NCI-H774 (cell line): Measurements from ENCODE around the gene TP63.

Experiments
- DNase-seq: peaks from one replicate; lab custom pipeline; 2025; lab: John Stamatoyannopoulos, UW

The TP63 gene

DNA sequence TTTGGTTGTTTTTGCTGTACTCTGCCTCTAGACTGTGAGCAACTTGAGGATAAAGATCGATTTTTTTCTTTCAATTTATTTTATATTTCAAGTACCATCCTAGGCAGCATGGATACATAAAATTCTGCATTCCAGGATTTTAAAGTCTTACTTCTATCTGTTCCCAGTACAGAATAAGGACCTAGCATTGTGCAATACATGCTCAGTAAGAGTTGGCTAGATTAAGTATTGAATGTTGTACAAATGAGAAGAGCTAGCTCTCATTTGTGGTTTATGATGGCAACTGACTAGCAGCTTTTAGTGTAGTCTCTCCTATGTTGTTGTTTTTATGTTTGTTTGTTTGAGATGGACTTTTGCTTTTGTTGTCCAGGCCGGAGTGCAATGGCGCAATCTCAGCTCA, 222.7 kb downstream of the TP63 start:
- no peak for DNase-seq

DNA sequence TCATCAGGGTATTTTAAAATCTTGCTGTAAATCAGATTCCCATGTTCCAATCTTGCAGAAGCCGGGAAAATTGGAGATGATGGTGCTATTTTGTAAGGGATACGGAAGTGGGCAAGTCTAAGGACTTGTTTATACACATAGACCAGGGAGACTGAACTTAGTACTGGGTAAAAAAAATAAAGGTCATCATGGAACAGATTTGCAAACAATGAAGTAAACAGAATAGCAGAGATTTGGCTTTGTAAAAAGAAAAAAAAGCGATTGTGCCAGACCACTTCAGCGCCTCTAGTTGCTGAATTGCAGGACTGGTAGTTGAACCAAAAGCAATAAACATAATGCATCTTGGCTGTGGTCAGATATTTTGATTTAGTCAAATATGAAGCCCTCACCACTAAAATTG, 229.1 kb downstream of the TP63 start:
- no peak for DNase-seq

DNA sequence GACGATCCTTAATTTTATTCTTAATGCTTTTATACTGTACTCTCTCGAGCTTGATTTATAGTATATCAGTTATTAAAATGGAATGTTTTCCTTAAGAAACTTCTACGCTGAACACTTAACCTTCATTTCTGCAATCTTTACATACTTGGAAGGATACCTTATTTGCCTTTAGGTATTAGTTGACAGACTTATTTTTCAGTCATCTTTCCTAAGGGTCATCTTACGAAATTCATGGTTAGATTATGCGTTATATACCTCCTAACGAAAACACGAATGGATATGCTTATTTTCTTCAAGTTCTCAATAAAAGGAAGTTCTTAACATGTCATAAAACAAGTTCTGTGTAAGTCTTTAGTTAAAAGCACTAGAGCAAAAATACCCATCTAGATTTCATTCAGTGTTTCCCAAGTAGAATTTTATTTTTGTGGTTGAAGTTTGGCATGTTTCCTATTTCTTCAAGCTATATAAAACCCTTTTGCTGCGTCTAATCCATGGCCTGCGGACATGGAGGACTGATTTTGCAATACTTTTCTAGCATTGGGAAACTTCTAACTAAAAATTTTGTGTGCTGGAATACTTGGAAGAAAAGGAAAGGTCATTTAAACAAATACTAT, 231.3 kb downstream of the TP63 start:
- no peak for DNase-seq

DNA sequence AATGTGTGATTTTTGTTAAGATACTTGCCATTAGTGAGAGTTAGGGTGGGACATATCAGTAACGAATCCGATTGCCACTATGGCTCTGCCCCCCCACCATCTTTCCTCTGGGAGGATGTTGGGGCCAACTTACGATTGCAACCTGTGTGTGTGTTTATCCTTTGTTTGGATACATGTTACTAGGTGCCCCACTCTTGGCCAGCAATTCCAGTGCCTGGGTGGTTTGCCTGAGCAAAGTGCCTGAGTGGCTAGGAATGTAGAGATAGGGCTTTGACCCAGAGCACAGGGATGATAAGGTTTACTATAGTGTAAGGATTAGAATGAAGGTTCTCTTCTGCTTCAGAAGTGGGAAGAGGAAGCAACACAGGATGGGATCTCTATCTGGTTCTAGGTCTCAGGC, 231.8 kb downstream of the TP63 start:
- no peak for DNase-seq

DNA sequence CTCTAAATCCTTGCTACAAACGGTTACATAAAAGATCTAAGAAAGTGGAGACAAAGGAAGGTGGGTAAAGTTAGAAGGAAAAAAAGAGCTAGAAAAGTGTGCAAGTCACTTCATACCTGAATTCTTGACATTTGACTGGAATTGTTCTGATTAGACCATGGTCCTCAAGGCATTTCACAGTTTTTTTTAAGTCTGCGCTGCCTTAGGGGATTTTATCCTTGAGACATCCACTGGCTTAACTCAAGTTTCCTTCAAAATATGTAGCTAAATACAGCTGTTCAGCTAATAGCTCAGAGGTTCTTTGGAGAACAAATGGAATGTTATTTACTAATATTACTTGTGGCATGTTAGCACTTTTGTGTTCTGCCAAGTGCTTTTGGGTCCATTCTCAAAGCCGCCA, 236.9 kb downstream of the TP63 start:
- no peak for DNase-seq

DNA sequence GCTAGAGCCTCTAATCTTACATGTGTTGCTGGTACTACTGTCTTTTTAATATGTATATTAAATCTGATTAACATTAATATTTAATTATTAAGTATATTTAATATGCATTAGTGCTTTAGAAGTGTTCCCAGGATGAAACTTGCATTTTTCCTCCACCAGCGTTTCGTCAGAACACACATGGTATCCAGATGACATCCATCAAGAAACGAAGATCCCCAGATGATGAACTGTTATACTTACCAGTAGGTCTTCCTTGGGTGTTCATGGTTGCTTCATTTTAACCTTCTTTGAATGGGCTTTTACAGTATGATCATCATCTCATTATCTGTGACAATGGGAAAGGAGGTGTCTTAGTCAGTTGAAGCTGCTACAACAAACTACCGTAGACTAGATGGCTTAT, 238.0 kb downstream of the TP63 start:
- no peak for DNase-seq

DNA sequence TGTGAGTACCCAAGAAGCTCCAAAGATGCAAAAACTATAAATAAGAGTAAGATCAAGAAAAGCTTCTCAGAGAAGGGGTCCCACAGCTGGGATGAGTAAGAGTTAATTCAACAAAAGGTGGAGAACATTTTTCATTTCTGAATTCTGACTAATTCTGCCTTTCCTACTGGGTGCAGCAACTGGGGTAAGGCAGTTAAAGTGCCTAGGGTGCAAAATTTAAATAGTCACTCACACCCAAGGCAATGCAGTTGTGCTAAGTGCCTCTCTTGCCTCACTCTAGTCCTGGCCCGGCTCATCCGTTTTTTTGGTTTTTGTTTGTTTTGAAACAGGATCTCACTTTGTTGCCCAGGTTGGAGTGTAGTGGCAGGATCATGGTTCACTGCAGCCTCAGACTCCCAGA, 240.2 kb downstream of the TP63 start:
- DNase-seq = no peak

DNA sequence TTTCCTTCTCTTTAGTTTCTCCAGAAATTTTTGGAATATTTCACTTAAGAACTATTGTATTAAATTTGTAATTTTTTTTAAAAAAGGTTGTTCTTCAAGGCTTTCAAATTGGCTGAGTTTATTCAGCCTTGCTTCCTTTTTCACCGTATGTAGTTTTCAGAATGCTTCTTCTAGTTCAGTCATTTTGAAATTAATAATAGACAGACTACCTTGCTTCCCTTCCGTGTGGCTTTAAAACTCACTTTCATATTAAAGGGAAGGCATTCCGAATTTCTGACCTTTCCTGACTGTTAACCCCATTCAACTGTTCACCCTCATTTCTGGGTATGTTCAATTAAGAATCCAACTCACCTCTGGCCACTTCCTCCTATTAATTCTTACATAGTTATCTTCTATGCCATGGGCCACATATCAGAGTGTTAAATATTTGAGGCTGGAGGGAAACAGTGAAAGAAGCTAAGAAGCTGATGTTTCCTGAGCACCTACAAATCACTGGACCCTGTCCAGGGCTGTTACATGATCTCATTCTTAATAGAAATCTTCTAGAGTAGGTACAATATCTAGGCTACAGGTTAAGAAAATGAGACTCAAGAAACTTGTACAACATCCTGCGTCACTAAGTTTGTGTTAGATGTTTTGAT, 252.0 kb downstream of the TP63 start:
- DNase-seq = no peak

DNA sequence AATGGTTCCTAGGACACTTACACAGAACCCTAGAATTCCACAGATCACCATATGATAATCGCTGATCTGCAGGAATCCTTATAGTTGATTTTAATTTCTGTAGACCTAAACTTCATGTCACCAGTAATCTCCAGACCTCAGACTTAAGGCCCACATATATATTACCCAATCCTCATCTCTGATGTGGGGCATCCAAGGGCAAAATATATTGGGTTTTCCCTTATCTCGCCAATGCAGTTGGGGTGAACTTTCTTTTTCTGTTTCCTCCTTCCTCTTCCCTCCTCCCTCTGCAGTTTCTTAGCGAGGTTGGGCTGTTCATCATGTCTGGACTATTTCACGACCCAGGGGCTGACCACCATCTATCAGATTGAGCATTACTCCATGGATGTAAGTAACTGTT, 259.3 kb downstream of the TP63 start:
- DNase-seq = no peak

DNA sequence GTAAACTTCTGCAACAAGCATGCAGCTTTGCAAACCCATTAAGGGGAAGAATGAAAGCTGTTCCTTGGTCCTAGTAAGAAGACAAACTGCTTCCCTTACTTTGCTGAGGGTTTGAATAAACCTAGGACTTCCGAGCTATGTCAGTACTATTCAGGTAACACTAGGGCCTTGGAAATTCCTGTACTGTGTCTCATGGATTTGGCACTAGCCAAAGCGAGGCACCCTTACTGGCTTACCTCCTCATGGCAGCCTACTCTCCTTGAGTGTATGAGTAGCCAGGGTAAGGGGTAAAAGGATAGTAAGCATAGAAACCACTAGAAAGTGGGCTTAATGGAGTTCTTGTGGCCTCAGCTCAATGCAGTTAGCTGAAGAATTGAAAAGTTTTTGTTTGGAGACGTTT, 265.3 kb downstream of the TP63 start:
- no peak for DNase-seq

DNA sequence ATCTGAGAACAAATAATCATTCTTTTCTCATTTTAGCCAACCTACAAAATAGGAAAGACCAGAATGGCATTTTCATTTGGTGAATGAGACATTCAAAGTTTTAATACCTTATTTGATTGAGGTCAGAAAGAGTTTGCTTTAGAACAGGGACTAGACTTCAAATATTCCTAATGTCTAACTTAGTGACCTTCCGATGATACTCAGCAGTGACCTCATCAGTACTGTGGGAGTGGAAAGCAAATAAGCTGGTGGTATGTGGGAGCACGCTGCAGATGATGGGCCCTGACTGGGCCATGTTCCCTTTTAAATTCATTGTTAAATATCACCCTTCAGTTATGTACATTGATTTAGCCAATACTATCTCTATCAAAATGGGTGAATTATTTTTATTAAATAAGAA, 266.2 kb downstream of the TP63 start:
- DNase-seq = no peak

DNA sequence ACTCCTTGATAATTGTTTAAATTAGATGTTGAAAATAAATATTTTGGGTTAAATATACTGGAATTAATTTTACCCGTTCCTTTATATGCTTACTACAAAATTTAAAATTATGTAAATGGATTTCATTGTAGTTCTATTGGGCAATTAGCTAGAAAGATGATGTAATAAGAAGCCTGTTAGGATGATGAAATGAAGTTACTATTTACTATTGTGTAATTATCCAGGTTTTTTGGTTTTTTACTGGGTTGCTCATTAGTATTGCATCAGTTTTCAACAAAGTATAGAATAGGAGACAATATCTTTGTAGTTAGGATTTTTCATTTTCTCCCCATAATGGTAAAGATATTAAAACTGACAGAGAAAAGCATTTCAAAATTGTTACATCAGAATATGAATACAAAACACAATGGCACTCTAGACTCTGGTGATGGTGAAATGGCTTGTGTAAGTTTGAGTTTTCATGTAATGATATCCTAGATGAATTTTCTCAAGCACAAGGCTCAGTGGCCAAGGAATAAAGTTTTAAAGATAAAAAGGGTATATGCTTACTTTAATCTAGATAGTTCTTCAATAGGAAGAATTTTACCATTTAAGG, 267.5 kb downstream of the TP63 start:
- DNase-seq = no peak

DNA sequence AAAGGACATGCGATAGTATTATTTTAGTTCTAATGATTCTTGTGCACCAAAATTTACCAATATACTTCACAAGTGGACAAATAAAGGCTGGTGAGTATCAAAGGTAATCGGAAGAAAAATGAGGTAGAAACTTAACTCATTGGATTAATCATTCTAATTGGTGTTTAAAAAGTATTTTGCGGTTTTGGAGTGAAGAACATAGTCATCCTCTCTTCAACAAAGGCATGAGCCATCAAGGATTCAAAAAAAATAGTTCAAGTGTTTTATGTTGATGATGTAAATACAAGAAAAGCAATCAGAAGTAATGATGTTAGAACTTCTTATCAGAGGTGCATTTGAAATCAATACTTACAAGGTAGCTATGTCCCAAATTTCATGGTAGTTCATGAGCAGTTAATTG, 268.0 kb downstream of the TP63 start:
- no peak for DNase-seq

DNA sequence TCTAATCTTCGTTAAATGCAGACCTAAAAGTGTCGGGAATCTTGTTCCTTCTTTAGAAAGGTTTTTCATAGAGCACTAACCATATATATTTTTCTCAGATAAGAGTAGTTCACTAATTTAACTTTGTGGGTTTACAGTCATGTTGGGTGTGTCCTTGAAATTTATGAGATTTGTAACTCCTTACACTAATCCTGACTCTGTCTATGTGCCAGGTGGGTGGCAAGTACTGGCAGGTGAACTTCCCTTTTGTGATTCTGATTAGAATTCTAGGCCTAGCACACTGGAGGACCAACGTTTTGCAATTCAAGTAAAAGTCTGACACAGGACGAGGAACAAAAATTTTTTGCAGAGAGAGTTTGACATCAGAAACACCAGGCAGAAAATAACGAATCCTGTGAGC, 269.4 kb downstream of the TP63 start:
- no peak for DNase-seq

DNA sequence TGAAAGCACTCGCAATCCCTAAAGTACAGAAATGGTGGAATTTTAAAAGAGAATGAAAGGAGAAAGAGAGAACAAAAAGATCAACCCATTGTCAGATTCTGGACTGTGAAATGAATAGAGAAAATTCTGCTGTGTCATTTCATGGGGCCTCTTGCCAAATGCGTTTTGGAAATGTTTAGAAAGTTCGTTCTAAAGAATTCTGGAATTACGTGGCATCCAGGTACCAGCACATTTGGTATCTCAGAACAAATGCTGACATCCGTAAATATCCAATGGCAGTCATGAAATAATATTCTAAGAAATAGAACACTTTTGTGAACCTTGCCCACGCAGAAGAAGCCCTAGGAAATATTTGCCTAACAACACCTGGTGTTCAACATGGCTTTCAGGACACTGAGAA, 270.3 kb downstream of the TP63 start:
- DNase-seq = no peak

DNA sequence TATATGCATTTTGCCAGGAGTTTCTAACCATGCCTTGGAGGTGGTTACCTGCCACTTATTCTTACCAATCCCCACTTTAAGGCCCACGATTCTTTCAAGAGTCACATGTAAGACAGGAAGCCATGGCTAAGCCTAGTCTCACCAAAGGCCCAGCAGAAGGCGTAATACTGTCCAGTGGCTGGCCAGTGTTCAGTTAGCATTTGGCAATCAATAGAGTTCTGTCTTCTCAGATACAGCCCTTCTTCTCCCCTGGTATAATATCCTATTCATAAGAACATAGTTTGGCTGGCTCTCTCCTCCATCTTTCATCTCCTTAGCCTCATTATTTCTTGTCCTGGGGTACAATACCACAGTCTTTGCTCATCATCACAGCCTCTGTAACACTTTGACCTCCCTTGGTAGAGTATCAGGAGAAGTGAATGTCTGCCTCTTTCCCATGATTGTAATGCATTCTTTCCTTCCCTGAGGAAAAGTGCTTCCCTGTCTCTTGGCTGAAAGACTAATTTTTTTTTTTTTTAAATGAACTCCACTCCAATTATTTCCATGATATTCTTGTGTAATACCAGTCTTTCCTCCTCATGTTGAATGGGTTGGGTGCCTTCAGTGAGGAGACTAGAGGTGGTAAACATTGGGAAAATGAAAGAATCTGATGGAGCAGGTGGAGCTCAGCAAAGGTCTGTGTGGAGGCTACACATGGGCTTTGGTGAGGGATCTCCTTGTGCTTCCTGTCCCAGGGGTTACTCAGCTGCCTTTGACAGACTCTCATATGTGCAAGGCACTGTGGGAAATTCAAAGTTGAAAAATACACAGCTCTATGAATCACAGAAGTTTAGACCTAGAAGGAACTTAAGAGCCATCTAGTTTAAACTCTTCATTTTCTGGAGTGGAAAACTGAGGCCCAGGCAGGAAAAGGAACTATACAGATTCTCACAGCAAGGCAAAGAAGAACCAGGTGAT, 271.3 kb downstream of the TP63 start:
- DNase-seq = no peak

DNA sequence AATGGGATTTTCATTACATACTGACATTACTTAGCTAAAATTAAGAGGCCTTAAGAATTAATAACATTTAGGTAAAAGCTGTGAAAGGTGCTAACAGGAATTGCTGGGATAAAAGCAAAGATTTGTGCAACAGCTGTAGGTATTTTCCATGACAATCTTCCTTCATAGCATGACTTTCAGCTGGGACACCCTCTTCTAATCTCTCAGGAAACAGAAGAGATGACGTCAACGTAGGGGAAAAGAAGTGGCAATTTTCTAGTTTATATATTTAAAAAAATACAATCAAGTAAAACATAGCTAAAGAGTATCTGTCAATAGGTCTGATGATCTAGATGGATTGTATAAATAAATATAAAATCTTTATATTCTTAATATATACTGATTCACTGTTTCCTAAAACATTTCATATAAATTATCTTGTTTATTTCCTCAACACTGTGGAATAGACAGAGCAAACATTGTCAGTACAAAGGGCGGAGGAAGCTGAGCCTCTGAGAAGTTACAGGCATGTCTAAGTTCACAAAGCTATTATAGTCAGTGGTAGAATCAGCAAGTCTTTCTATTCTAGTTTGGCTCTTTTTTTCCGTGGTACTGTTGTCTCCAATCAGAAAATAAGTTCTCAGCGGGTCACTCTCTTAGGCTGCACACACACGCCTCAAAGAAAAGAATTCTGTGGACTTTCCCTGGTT, 272.5 kb downstream of the TP63 start:
- no peak for DNase-seq

DNA sequence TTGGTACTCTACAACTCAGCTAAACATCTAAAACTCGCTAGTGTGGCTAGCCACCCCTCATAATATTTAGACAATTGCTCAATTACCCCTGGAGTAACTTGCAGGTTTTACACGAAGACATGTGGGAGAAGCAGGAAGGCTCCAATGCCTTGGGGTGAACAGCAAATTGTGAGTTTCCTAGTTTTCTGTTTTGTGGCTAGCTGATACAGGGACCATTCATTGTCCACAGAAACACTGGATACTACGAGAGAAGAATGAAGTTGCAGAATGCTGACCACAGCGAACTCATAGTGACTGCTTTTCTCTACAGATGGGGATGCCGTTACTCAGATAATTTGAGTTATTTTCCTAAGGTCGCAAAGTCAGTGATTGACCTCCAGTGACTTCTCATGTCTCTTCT, 276.6 kb downstream of the TP63 start:
- DNase-seq = no peak

DNA sequence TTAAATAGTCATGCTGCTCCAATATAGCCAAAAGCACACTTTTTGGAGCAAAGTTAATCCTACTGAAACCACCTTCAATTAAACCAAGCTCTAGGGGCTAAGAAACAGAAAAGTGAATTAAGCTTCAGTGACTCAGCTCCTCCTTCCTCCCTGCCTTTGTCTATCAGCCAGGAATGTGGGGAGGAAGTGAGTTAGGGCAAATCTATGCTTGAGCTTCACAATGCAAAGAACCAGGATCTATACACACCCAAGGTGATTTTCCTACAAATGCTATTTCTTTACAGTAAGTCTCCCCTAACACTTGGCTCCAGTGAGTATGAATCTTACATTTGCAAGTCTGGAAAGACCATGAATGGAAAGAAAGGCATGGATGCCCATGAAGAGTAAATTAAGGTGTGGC, 277.5 kb downstream of the TP63 start:
- DNase-seq = no peak

DNA sequence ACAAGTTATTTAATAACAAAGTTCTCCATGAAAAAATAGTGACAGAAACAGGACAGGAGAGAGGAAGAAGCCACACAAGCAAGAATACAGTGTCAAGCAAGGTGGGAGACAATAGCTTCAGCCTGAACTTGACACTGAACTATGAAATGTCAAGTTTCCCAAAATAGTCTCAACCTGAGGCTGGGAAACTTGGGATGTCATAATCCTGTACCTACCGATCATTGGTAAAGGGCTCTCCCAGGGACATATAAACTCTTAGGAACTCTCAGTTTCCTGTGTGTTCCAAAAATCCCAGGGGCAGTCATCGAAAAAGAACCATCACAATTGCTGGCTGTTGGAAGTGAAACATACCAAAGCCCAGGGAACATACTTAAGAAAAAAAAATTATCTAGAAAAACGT, 277.9 kb downstream of the TP63 start:
- no peak for DNase-seq

DNA sequence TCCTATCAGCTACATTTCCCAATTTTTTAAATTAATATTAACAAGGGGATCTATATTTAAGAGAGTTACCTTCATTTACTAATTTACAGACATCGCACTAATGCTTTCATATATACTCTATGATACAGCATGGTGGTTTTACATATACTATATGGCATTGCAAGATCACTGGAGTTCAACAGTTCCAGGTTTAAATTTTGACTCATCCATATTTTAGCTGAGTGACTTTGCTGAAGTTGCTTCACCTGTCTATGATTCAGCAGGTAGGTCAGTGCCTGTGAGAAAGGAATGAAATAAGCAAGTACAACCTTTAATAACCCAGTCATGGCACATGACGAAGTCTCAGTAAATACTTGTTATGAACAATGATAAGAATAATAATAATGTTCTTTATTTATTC, 278.4 kb downstream of the TP63 start:
- DNase-seq = no peak

DNA sequence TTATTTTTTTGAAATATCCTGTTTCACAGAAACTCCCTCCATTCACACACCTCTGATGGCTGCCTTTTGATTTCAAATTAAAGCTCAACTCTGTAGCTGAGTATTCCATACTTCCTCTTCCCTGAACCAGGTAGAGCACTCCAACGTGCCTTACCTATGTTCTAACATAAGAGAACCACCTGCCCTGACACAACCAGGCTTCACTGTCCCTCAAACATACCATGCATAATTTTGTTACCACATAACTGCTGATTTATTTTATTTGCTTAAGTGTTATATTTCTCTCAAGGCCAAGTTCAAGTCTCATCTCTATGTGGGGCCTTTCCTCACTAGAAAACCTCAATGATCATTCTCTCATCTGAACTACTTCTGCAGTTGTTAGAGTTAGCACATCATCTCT, 279.8 kb downstream of the TP63 start:
- DNase-seq = no peak
